Measurements from ENCODE around the gene CAV2.

CAV2 gene

GRCh38 chr7:116524609-116525297 lies 25.2 kb downstream of the CAV2 start, which contains the start of gene CAV1:
TSS of gene CAV1 (plus strand) at chr7:116525036. CDS start at chr7:116525063, 27 bp downstream.
- Histone ChIP-seq H3K27ac (ENCODE audit: low read depth, low read length) (no peak within 1 kb of the TSS), H3K36me3 (ENCODE audit: control insufficient read depth, low read length) (no peaks in the 10 kb centered on the region), H3K4me3 (ENCODE audit: low read length) (peak within 1 kb of the TSS; percentile 58), H3F3A (ENCODE audit: control insufficient read depth, insufficient read depth) (no peaks in the 10 kb centered on the region), H3K27me3 (ENCODE audit: control insufficient read depth, low read length) (peaks cover 62% of the 10 kb centered on the region), H4K20me1 (ENCODE audit: control insufficient read depth, insufficient read depth, low read depth, low read length) (no peaks in the 10 kb centered on the region), H3K9me3 (ENCODE audit: control insufficient read depth, insufficient read depth, low read length) (no peaks in the 10 kb centered on the region), H3K79me2 (ENCODE audit: control insufficient read depth, low read length) (no peaks in the 10 kb centered on the region), H3K4me1 (ENCODE audit: control insufficient read depth, low read length) (peaks cover 18% of the 10 kb centered on the region), H3K4me2 (ENCODE audit: low read length) (peak within 1 kb of the TSS; percentile 76), H3K9me2 (replicated peaks; ENCODE audit: control insufficient read depth, low read length) (no peaks in the 10 kb centered on the region)
- TF ChIP-seq EZH2phosphoT487 (IDR thresholded peaks at IDR 0.05; ENCODE audit: borderline replicate concordance, low read length) (no peak), CTCF (IDR thresholded peaks at IDR 0.05; ENCODE audit: low read depth, low read length, poor library complexity, severe bottlenecking) (no peak)

DNA sequence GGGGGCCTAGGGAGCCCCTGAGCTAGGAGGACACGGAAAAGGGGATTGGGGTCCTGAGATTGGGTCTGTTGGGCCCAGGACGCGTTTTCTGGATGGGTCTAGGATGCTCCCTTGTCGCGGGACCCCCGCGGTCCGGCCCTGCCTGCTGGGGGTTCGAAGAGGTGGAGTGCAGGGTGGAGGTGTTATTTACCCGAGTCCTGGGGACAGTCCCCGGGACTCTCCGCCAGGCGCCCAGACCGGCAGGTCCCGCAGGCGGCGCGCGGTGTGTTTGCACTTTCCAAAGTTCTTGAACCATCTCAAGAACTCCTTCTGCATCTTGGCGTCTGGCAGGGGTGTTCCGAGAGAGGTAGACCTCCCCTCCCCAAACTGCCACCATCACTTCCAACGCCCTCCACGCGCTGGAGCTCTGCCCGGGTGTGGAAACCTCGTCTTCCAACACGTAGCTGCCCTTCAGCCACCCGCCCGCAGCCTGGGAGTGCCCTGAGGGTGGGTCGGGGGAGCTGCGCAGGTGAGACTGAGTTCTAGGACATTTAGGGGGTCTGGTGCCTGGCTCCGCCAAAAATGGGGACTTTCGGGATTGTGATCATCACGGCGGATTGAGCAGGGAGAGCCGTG lies 25.9 kb downstream of the CAV2 start:
- peaks cover 64% of the 10 kb centered on the region for H3K27me3 ChIP-seq (ENCODE audit: control insufficient read depth, low read length)
- H3K27ac ChIP-seq (ENCODE audit: low read depth, low read length), result no peak overlapping the region
- H3K79me2 ChIP-seq (ENCODE audit: control insufficient read depth, low read length), result no peaks in the 10 kb centered on the region

DNA sequence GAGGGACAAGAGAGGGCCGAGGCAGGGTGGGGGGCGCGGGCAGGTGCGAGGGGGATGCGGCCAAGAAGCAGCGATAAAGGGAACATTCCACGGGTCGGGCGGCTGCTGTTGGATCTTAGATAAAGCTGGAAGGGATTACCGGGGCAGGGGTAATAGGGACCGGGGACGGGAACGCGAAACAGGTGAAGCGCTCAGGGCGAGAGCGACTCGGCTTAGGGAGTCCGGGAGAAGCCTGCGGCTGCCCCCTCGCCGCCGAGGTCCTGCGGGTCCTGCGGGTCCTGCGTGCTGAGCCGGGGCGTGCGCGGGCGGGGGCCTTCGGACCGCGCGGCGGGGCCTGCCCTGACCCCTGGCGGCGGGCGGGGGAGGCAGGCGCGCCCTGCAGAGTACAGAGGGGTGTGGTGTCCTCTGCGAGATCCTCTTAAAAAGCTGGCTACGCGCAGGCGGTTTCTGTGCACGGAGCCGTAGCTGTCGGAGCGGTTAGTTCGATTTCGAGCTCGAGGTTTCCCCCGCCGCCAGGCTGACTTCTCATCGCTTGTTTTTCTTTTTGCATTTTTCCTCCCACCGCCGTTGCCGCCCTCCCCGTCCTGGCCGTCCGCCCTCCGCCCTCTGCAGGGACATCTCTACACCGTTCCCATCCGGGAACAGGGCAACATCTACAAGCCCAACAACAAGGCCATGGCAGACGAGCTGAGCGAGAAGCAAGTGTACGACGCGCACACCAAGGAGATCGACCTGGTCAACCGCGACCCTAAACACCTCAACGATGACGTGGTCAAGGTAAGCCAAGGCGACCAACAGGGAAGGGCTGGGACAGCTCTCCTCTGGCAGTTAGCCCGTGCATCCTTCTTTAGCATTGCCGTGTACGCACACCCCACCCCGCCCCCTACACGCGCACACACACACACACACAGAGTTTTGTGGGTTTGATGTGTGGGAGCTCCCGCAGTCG lies 26.6 kb downstream of the CAV2 start:
- TF ChIP-seq EZH2phosphoT487 (IDR thresholded peaks at IDR 0.05; ENCODE audit: borderline replicate concordance, low read length), result no peak
- TF ChIP-seq CTCF (IDR thresholded peaks at IDR 0.05; ENCODE audit: low read depth, low read length, poor library complexity, severe bottlenecking), result peak; percentile 72
- H4K20me1 ChIP-seq (ENCODE audit: control insufficient read depth, insufficient read depth, low read depth, low read length), result no peaks in the 10 kb centered on the region
- H3K79me2 ChIP-seq (ENCODE audit: control insufficient read depth, low read length), result no peaks in the 10 kb centered on the region
- no peaks in the 10 kb centered on the region for H3K36me3 ChIP-seq (ENCODE audit: control insufficient read depth, low read length)
- H3K4me2 ChIP-seq (ENCODE audit: low read length), result peak overlapping the region; percentile 76
- H3K4me3 ChIP-seq (ENCODE audit: low read length), result peak overlapping the region; percentile 58
- no peak overlapping the region for H3K27ac ChIP-seq (ENCODE audit: low read depth, low read length)
- H3K9me2 ChIP-seq (replicated peaks; ENCODE audit: control insufficient read depth, low read length), result no peaks in the 10 kb centered on the region
- peaks cover 18% of the 10 kb centered on the region for H3K4me1 ChIP-seq (ENCODE audit: control insufficient read depth, low read length)
- H3F3A ChIP-seq (ENCODE audit: control insufficient read depth, insufficient read depth), result no peaks in the 10 kb centered on the region
- no peaks in the 10 kb centered on the region for H3K9me3 ChIP-seq (ENCODE audit: control insufficient read depth, insufficient read depth, low read length)
- H3K27me3 ChIP-seq (ENCODE audit: control insufficient read depth, low read length), result peaks cover 63% of the 10 kb centered on the region

More for the DNA sequence above, 25.9 kb downstream of the CAV2 start:
- peak overlapping the region; percentile 76 for H3K4me2 ChIP-seq (ENCODE audit: low read length)
- no peaks in the 10 kb centered on the region for H4K20me1 ChIP-seq (ENCODE audit: control insufficient read depth, insufficient read depth, low read depth, low read length)
- H3K4me3 ChIP-seq (ENCODE audit: low read length), result peak overlapping the region; percentile 58
- no peaks in the 10 kb centered on the region for H3K36me3 ChIP-seq (ENCODE audit: control insufficient read depth, low read length)
- H3K9me3 ChIP-seq (ENCODE audit: control insufficient read depth, insufficient read depth, low read length), result no peaks in the 10 kb centered on the region
- no peaks in the 10 kb centered on the region for H3F3A ChIP-seq (ENCODE audit: control insufficient read depth, insufficient read depth)
- H3K9me2 ChIP-seq (replicated peaks; ENCODE audit: control insufficient read depth, low read length), result no peaks in the 10 kb centered on the region
- TF ChIP-seq EZH2phosphoT487 (IDR thresholded peaks at IDR 0.05; ENCODE audit: borderline replicate concordance, low read length), result peak; percentile 92
- TF ChIP-seq CTCF (IDR thresholded peaks at IDR 0.05; ENCODE audit: low read depth, low read length, poor library complexity, severe bottlenecking), result no peak
- peaks cover 18% of the 10 kb centered on the region for H3K4me1 ChIP-seq (ENCODE audit: control insufficient read depth, low read length)

All from DOHH2 (cell line).